Measurements from ENCODE around the gene FAM167B. TPM values are rescaled to one million over a fixed set of nuclear protein-coding genes. Genes with fewer than 3 reads are reported as not detected.
"Not testable (repeated sequence)": the region's sequence is repeated elsewhere in the genome, so short reads cannot be mapped to it uniquely, and the experiment has no call there.

Gene FAM167B
- total RNA-seq, 1 donor from 2014 or later = 2.1 TPM

- no peak overlapping the region for H3K4me3 Mint-ChIP-seq
- no peaks in the 10 kb centered on the region for H3K36me3 Mint-ChIP-seq
- peak overlapping the region; percentile 20 for H3K27ac Mint-ChIP-seq
- H3K27me3 Mint-ChIP-seq = peaks cover 5% of the 10 kb centered on the region
- no peak for TF ChIP-seq CTCF (conservative IDR thresholded peaks at IDR 0.05)
- H3K4me1 Mint-ChIP-seq (ENCODE audit: unreplicated experiment) = peaks cover 16% of the 10 kb centered on the region
- DNase-seq (ENCODE audit: extremely low spot score, unreplicated experiment) = no peak
- H3K9me3 Mint-ChIP-seq = no peaks in the 10 kb centered on the region
Measured at GRCh38 chr1:32249831-32250525, 3.0 kb downstream of the FAM167B start.

- no peak for DNase-seq (ENCODE audit: extremely low spot score, unreplicated experiment)
- H3K9me3 Mint-ChIP-seq = no peaks in the 10 kb centered on the region
- peaks cover 5% of the 10 kb centered on the region for H3K27me3 Mint-ChIP-seq
- peak within 1 kb of the TSS; percentile 20 for H3K27ac Mint-ChIP-seq
- H3K4me1 Mint-ChIP-seq (ENCODE audit: unreplicated experiment) = peaks cover 16% of the 10 kb centered on the region
- H3K4me3 Mint-ChIP-seq = no peak within 1 kb of the TSS
- no peaks in the 10 kb centered on the region for H3K36me3 Mint-ChIP-seq
- TF ChIP-seq CTCF (conservative IDR thresholded peaks at IDR 0.05) = no peak
Measured at GRCh38 chr1:32250893-32251716, 4.1 kb downstream of the FAM167B start, which contains the start of gene LCK. Gene LCK (plus strand): TSS chr1:32251265. CDS start chr1:32274330, 23,065 bp downstream.

GRCh38 chr1:32255072-32256071 lies 8.3 kb downstream of the FAM167B start:
- no peak for TF ChIP-seq CTCF (conservative IDR thresholded peaks at IDR 0.05)

GRCh38 chr1:32256473-32257226 lies 9.6 kb downstream of the FAM167B start:
- no peak for TF ChIP-seq CTCF (conservative IDR thresholded peaks at IDR 0.05)
- Mint-ChIP-seq H3K4me1 (ENCODE audit: unreplicated experiment) (no peaks in the 10 kb centered on the region), H3K9me3 (no peaks in the 10 kb centered on the region), H3K27me3 (peaks cover 3% of the 10 kb centered on the region), H3K4me3 (no peak overlapping the region), H3K27ac (no peak overlapping the region), H3K36me3 (no peaks in the 10 kb centered on the region)
- no peak for DNase-seq (ENCODE audit: extremely low spot score, unreplicated experiment)

More at GRCh38 chr1:32255072-32256071, 8.3 kb downstream of the FAM167B start:
- no peak overlapping the region for H3K4me3 Mint-ChIP-seq
- H3K9me3 Mint-ChIP-seq = no peaks in the 10 kb centered on the region
- DNase-seq (ENCODE audit: extremely low spot score, unreplicated experiment) = no peak
- H3K4me1 Mint-ChIP-seq (ENCODE audit: unreplicated experiment) = peaks cover 5% of the 10 kb centered on the region
- H3K27me3 Mint-ChIP-seq = peaks cover 5% of the 10 kb centered on the region
- H3K27ac Mint-ChIP-seq = no peak overlapping the region
- H3K36me3 Mint-ChIP-seq = no peaks in the 10 kb centered on the region

GRCh38 chr1:32257227-32257508 lies 10.1 kb downstream of the FAM167B start:
- Mint-ChIP-seq H3K27ac (no peak overlapping the region), H3K4me3 (no peak overlapping the region), H3K9me3 (no peaks in the 10 kb centered on the region), H3K27me3 (no peaks in the 10 kb centered on the region), H3K36me3 (no peaks in the 10 kb centered on the region), H3K4me1 (ENCODE audit: unreplicated experiment) (no peaks in the 10 kb centered on the region)
- DNase-seq (ENCODE audit: extremely low spot score, unreplicated experiment) = no peak
- no peak for TF ChIP-seq CTCF (conservative IDR thresholded peaks at IDR 0.05)

- not testable (repeated sequence) for DNase-seq (ENCODE audit: extremely low spot score, unreplicated experiment); H3K36me3 Mint-ChIP-seq; H3K4me1 Mint-ChIP-seq (ENCODE audit: unreplicated experiment); H3K27ac Mint-ChIP-seq; H3K9me3 Mint-ChIP-seq; H3K4me3 Mint-ChIP-seq; H3K27me3 Mint-ChIP-seq
Measured at GRCh38 chr1:32263236-32263593, 16.2 kb downstream of the FAM167B start.

Measured in type B pancreatic cell (in vitro differentiated cells).